Adrenal gland (tissue), 12 donors: Measurements from ENCODE around the gene ISCA2. TPM values are rescaled to one million over a fixed set of nuclear protein-coding genes. Genes with fewer than 3 reads are reported as not detected.

Source experiments
- DNase-seq, 7 donors: peaks; one replicate each; pipeline ENCODE4 v3.0.0-alpha.2; 2019 to 2020
- H3K27ac ChIP-seq, 5 donors: fragments of 200-600 bp; sonication (generic) in 4 of 5; 1 replicate in 3 of 5; 2 replicates in 2 of 5; pipeline versions ENCODE4 v1.5.1 to v1.8.0; 2016 to 2020; ENCODE audit warnings: mild to moderate bottlenecking in 1 of 5
- H3K27me3 ChIP-seq: fragments of 200-600 bp; 2 replicates; pipeline ENCODE4 v1.8.0; 2021
- H3K36me3 ChIP-seq, 2 donors: fragments of 200-600 bp; replicated peaks in 1 of 2; 1 replicate in 1 of 2; 2 replicates in 1 of 2; pipeline versions ENCODE4 v1.5.1 to v1.8.0; 2018 to 2022
- H3K4me1 ChIP-seq, 2 donors: fragments of 200-600 bp; replicated peaks in 1 of 2; 1 replicate in 1 of 2; 2 replicates in 1 of 2; pipeline versions ENCODE4 v1.5.1 to v1.8.0; 2018 to 2021
- H3K4me3 ChIP-seq, 4 donors: fragments of 200-600 bp; sonication (generic) in 3 of 4; one replicate each; pipeline ENCODE4 v1.5.1; 2016 to 2018
- H3K9me3 ChIP-seq, 3 donors: fragments of 200-600 bp; sonication (generic) in 1 of 3; replicated peaks in 1 of 3; 1 replicate in 2 of 3; 2 replicates in 1 of 3; pipeline versions ENCODE4 v1.5.1 to v1.8.0; 2016 to 2021
- CTCF ChIP-seq, 6 experiments: fragments of 450-650 bp in 4 of 6; fragments of 200-600 bp in 2 of 6; sonication (generic) in 1 of 6; IDR thresholded peaks; 1 replicate in 5 of 6; 2 replicates in 1 of 6; pipeline versions ENCODE4 v1.5.1 to v1.8.0; 2016 to 2021; ENCODE audit warnings: antibody characterized with exemption in 6 of 6, mild to moderate bottlenecking in 2 of 6, moderate library complexity in 1 of 6
- POLR2A ChIP-seq, 2 donors: fragments of 450-650 bp; IDR thresholded peaks; one replicate each; pipeline ENCODE4 v1.6.1; 2017; ENCODE audit warnings: antibody characterized with exemption in 2 of 2, mild to moderate bottlenecking in 2 of 2, moderate library complexity in 1 of 2
- WGBS, 4 donors: extraction: QIAGEN DNeasy Blood & Tissue Kit in 2 of 4; methylation state at CpG; one replicate each; pipeline versions ENCODE4 v1.1.5 to v1.1.7; 2013 to 2017; 5-methylcytosine and 5-hydroxymethylcytosine counted together
- intact Hi-C, 2 donors: fragments of 100-400 bp; cut with DNase I; formaldehyde crosslinking; loops; one replicate each; pipeline versions ENCODE4 v1.14.1 to v1.15.0; 2022 to 2023
- polyA plus RNA-seq, 3 donors: library from polyadenylated mRNA; stranded (reverse); fragments of 200-250 nt in 2 of 3; fragments of 350-450 nt in 1 of 3; fragmentation: Illumina TruSeq in 1 of 3; extraction: RNeasy Lipid Tissue Mini Kit (QIAGEN cat#74804) in 1 of 3; gene quantifications; one replicate each; pipeline ENCODE4 v1.2.3, GENCODE V29; 2013 to 2014
- total RNA-seq, 9 donors: library from RNA; depleted of rRNA in 4 of 9; stranded (reverse); fragments of >200 nt in 4 of 9; fragments of 120-200 nt in 1 of 9; fragmentation: NEBNext Ultra II Directional in 1 of 9; extraction: Animal tissue kit (Norgen Biotek cat#: 25700) in 1 of 9; gene quantifications; one replicate each; pipeline versions ENCODE4 v1.1.0 to v1.2.4, GENCODE V29; 2013 to 2023
- donor health status: healthy with polysubstance abuse.
- donor health status: Bipolar disorder and iron deficiency.
- donor health status: DM: yes; HTN: yes; CAD: no.
- donor health status: DM: no; HTN: no; CAD: no.
- donor health status: DM: no; HTN: no; CAD: no.
- donor health status: DM: yes; HTN: yes; CAD: no.

Gene ISCA2
- total and polyA plus RNA-seq, 12 donors: 13.2 to 63.6 (median 47.4) TPM

DNA sequence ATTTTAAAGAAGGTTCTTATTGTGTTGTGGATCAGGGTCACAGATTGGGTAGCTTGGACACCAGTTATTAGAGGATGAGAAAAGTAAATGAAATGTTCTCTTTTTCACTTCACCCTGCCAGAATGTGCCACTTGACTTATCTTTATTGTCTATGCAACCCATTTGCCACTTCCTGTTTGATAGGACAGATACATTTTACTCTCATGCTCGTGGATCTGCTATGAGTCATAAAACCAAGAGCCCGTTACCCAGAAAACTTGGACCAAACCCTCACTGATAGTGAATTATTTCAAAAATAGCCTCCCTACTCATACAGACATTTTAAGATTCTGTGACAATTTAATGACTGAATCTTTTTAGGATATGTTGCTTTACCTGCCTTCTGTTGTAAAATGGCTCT, 1.8 kb downstream of the ISCA2 start:
- TF ChIP-seq POLR2A (IDR thresholded peaks at IDR 0.05): no peak
- WGBS, 4 donors: 14 to 37% (median 25%) methylated on average over 2 of the region's 2 CpGs
- Histone ChIP-seq H3K27me3 (no peaks in the 10 kb centered on the region), H3K4me1 (peaks cover 21 to 38% of the 10 kb centered on the region in 2 donors), H3K9me3 (no peaks in the 10 kb centered on the region), H3K27ac (peak overlapping the region in 1 of 5 donors; percentile 39), H3K36me3 (no peaks in the 10 kb centered on the region), H3K4me3 (no peak overlapping the region)
- no peak for DNase-seq
- intact Hi-C loops: no loop called here

DNA sequence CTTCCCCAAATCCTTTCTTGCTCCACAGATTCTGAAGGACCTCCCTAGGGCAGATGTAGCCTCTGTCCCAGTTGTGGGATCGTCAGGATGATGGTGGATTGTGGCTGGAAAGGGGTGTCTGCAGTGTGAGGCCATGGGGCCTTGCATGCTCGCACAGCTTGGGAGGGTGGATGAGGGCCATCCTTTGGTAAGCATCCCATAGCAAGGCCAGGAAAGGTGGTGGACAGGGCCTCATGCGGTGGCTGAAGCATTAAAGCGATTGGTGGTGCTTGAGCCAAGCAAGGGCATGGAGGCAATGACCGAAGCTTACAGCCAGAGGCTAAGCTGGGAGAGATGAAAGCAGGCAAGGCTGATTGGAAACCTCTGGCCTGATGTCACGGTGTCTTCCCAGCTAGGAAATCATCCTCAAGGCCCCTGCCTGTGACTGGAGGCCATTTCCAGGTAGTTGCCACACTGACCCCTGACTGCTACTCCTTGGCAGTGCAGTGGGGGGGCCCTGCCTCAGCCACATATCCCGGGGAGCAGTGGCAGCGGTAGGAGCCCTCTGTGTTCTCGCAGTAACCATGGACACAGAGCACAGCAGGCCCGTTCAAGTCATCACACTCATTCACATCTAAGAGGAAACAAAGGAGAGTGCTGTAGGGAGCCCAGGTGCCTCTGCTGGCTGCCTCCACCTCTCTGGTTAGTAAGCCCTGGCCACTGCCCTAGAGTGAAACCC, 7.0 kb downstream of the ISCA2 start:
- 79 to 92% (median 82%) methylated on average over 6 to 10 of the region's 10 CpGs for WGBS, 4 donors
- H3K27ac ChIP-seq: no peak overlapping the region
- intact Hi-C loops: loop anchor here (5.0 to 10.0 kb wide), 2 partner anchors 112 to 294 kb away; partner anchors contain the start of gene LTBP2 (in 1 of the 2)
- H3K9me3 ChIP-seq: no peaks in the 10 kb centered on the region
- TF ChIP-seq CTCF (IDR thresholded peaks at IDR 0.05) (no peak), POLR2A (IDR thresholded peaks at IDR 0.05) (no peak)
- no peak overlapping the region for H3K4me3 ChIP-seq
- peaks cover 0 to 4% of the 10 kb centered on the region in 2 donors for H3K4me1 ChIP-seq
- no peaks in the 10 kb centered on the region for H3K27me3 ChIP-seq
- DNase-seq: peak in 1 of 7 donors; percentile 14
- H3K36me3 ChIP-seq: no peaks in the 10 kb centered on the region

DNA sequence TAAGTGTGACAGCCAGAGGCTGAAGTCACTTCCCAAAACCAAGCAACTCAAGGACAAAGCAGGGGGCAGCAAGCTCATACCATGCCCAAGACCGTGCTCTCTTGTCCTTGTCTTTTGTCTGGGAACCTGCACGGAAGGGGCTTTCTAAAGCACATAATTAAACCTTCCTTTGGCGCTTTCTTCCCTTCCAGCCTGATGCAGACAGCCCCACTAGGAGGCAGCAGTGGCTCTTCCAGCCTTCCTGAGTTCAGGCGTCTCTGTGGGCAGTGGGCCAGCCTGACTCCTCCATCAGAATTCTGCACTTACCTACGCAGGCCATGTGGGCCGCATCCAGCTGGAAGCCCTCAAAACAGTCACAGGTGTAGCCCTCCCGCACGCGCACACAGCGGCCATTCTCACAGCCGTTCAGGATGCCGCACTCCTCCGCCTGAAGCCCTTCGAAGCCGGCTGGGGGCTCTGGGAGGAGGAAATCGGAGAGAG, 7.6 kb downstream of the ISCA2 start:
- 42 to 57% (median 50%) methylated on average over 13 to 16 of the region's 16 CpGs for WGBS, 4 donors
- TF ChIP-seq CTCF (IDR thresholded peaks at IDR 0.05) (peak; percentile 53 to 83 (median 74)), POLR2A (IDR thresholded peaks at IDR 0.05) (no peak)
- no peaks in the 10 kb centered on the region for H3K4me1 ChIP-seq
- intact Hi-C loops: loop anchor here (5.0 to 10.0 kb wide), 2 partner anchors 111 to 294 kb away; partner anchors contain the start of gene LTBP2 (in 1 of the 2)
- no peaks in the 10 kb centered on the region for H3K36me3 ChIP-seq
- peak; percentile 69 to 89 (median 88) for DNase-seq
- no peak overlapping the region for H3K4me3 ChIP-seq
- H3K27ac ChIP-seq: no peak overlapping the region
- no peaks in the 10 kb centered on the region for H3K27me3 ChIP-seq
- no peaks in the 10 kb centered on the region for H3K9me3 ChIP-seq

DNA sequence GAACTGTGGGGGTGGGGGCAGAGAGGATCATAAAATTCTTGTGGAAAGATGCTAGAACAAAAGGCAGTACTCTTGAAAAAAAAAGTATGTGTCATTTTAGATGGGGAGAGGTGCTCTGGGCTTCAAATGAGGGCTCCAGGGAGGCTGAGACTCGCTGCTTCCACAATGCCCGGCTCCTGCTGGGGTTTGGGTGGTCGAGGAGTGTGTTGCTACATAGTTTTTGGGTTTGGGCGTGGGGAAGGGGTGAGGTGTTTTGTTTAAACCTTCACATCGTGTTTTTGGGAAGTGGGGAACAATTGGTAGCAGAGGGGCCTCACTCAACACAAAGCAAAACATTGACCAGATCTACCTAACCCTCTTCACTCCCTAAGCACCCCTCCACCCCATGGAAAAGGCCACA, 8.1 kb downstream of the ISCA2 start:
- no peak overlapping the region for H3K27ac ChIP-seq
- no peaks in the 10 kb centered on the region for H3K27me3 ChIP-seq
- intact Hi-C loops: loop anchor here (5.0 to 10.0 kb wide), 2 partner anchors 111 to 293 kb away; partner anchors contain the start of gene LTBP2 (in 1 of the 2)
- no peaks in the 10 kb centered on the region for H3K36me3 ChIP-seq
- no peak overlapping the region for H3K4me3 ChIP-seq
- H3K4me1 ChIP-seq: no peaks in the 10 kb centered on the region
- DNase-seq: peak in 3 of 7 donors; percentile 7 to 39 (median 19)
- TF ChIP-seq POLR2A (IDR thresholded peaks at IDR 0.05): no peak
- TF ChIP-seq CTCF (IDR thresholded peaks at IDR 0.05): no peak
- no peaks in the 10 kb centered on the region for H3K9me3 ChIP-seq
- WGBS, 4 donors: 52 to 69% (median 66%) methylated on average over 5 of the region's 5 CpGs
